C4-2B (cell line): Measurements from ENCODE around the gene CNTNAP5.

Source experiments
- CTCF ChIP-seq: fragments of 450-650 bp; conservative IDR thresholded peaks from 2 replicates; pipeline ENCODE4 v1.5.1; 2017; ENCODE audit warnings: mild to moderate bottlenecking
- ZFX ChIP-seq: fragments of 450-650 bp; IDR thresholded peaks from 2 replicates; pipeline ENCODE4 v1.6.1; 2017

- TF ChIP-seq CTCF (no peak), ZFX (no peak)
Measured at GRCh38 chr2:124165698-124166097, 140.6 kb downstream of the CNTNAP5 start.
